H4 (cell line): ENCODE data around the gene RBFOX2. TPM values are rescaled to one million over a fixed set of nuclear protein-coding genes. Genes with fewer than 3 reads are reported as not detected.
"Not testable (repeated sequence)": the region's sequence is repeated elsewhere in the genome, so short reads cannot be mapped to it uniquely, and the experiment has no call there.

Experiments
- DNase-seq: peaks from one replicate; pipeline ENCODE4 v3.0.0-alpha.2; 2015; ENCODE audit warnings: low spot score
- total RNA-seq: library from RNA; depleted of rRNA; stranded (reverse); fragments of >200 nt; shearing (Covaris generic); gene quantifications from 2 replicates; pipeline ENCODE4 v1.2.3, GENCODE V29; 2014

RBFOX2 gene
- total RNA-seq, 1 experiment from 2014 or later: 55.3 TPM

GRCh38 chr22:36042240-36042639 is 13.6 kb upstream of the RBFOX2 start:
- no peak for DNase-seq

GRCh38 chr22:36039125-36039524 is 10.5 kb upstream of the RBFOX2 start:
- DNase-seq: no peak

GRCh38 chr22:36037102-36037758 is 8.6 kb upstream of the RBFOX2 start:
- DNase-seq: no peak

- DNase-seq: no peak
Observed at GRCh38 chr22:36036167-36036624, 7.6 kb upstream of the RBFOX2 start.

GRCh38 chr22:36032611-36033010 is 4.0 kb upstream of the RBFOX2 start:
- DNase-seq: no peak

- no peak for DNase-seq
Observed at GRCh38 chr22:36029406-36029755, 757 bp upstream of the RBFOX2 start.

GRCh38 chr22:36027935-36028645 is 534 bp downstream of the RBFOX2 start:
- DNase-seq: no peak

- DNase-seq: no peak
Observed at GRCh38 chr22:36027579-36027934, 1.1 kb downstream of the RBFOX2 start.

- DNase-seq: peak; percentile 16
Observed at GRCh38 chr22:36026741-36027140, 1.9 kb downstream of the RBFOX2 start.

- DNase-seq: no peak
Observed at GRCh38 chr22:36022697-36023096, 5.9 kb downstream of the RBFOX2 start.

- no peak for DNase-seq
Observed at GRCh38 chr22:36022162-36022561, 6.5 kb downstream of the RBFOX2 start.

- DNase-seq: no peak
Observed at GRCh38 chr22:36021606-36022153, 6.9 kb downstream of the RBFOX2 start.

- not testable (repeated sequence) for DNase-seq
Observed at GRCh38 chr22:36020865-36021264, 7.8 kb downstream of the RBFOX2 start.

- no peak for DNase-seq
Observed at GRCh38 chr22:36017651-36018091, 11.0 kb downstream of the RBFOX2 start.

- DNase-seq: no peak
Observed at GRCh38 chr22:36016684-36017083, 11.9 kb downstream of the RBFOX2 start.

GRCh38 chr22:36015811-36016529 is 12.7 kb downstream of the RBFOX2 start:
- DNase-seq: no peak

- no peak for DNase-seq
Observed at GRCh38 chr22:36015155-36015810, 13.3 kb downstream of the RBFOX2 start.

GRCh38 chr22:36014546-36015074 is 14.0 kb downstream of the RBFOX2 start:
- DNase-seq: no peak

- DNase-seq: no peak
Observed at GRCh38 chr22:36012332-36012731, 16.3 kb downstream of the RBFOX2 start.

- DNase-seq: no peak
Observed at GRCh38 chr22:36010882-36011281, 17.7 kb downstream of the RBFOX2 start.

- DNase-seq: no peak
Observed at GRCh38 chr22:36010090-36010489, 18.5 kb downstream of the RBFOX2 start.

- no peak for DNase-seq
Observed at GRCh38 chr22:36009085-36009484, 19.5 kb downstream of the RBFOX2 start.
